ENCODE measurements around the gene CROCC2. TPM values are rescaled to one million over a fixed set of nuclear protein-coding genes. Genes with fewer than 3 reads are reported as not detected.

CROCC2 gene
- polyA plus RNA-seq, 2 of the 4 experiments (the other 2 are of a cell fraction), result not detected

DNA sequence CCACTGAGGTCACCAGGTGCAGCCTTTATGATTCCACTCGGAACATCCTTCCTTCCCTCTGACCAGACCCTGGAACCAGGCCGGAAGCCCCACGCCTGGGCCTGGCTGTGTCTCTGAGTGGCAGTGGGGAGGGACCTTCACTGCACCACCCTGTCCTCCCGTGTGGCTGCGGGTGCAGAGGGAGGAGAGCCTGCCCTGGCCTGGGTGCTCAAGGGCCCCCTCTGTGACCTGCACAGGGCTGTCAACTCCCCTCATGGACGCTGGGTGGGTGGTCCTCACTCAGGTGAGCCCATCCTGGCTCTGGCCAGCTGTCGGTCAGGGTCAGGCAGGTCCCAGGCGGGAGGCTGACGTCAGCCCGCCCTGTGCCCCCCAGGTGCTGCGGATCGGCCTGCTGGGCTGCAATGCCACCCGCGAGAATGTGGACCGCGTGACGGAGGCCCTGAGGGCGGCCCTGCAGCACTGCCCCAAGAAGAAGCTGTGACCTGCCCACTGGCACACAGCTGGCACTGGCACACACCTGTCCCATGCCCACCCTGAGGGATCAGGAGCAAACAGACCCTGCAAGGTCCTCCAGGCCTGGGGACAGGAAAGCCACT is 27.7 kb upstream of the CROCC2 start:
- Histone ChIP-seq H3K9me3 (no peaks in the 10 kb centered on the region), H3K4me2 (no peak overlapping the region), H3K4me1 (no peaks in the 10 kb centered on the region), H3K4me3 (no peak overlapping the region), H3K27ac (no peak overlapping the region)
- no peak for TF ChIP-seq ZNF302 (CRISPR knock-in tag; IDR thresholded peaks at IDR 0.05)
- TF ChIP-seq NFE2L2 (conservative IDR thresholded peaks at IDR 0.05; ENCODE audit: low read length), result no peak
- TF ChIP-seq, protein P1, sequence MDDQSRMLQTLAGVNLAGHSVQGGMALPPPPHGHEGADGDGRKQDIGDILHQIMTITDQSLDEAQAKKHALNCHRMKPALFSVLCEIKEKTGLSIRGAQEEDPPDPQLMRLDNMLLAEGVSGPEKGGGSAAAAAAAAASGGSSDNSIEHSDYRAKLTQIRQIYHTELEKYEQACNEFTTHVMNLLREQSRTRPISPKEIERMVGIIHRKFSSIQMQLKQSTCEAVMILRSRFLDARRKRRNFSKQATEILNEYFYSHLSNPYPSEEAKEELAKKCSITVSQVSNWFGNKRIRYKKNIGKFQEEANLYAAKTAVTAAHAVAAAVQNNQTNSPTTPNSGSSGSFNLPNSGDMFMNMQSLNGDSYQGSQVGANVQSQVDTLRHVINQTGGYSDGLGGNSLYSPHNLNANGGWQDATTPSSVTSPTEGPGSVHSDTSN (IDR thresholded peaks at IDR 0.05), result no peak
- TF ChIP-seq RAD21 (conservative IDR thresholded peaks at IDR 0.05 in 1 of 2, IDR thresholded peaks at IDR 0.05 in 1 of 2), result no peak
- TF ChIP-seq, protein P2, sequence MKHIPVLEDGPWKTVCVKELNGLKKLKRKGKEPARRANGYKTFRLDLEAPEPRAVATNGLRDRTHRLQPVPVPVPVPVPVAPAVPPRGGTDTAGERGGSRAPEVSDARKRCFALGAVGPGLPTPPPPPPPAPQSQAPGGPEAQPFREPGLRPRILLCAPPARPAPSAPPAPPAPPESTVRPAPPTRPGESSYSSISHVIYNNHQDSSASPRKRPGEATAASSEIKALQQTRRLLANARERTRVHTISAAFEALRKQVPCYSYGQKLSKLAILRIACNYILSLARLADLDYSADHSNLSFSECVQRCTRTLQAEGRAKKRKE (CRISPR knock-in tag; IDR thresholded peaks at IDR 0.05; ENCODE audit: low read depth), result no peak
- no peak for TF ChIP-seq EP300 (IDR thresholded peaks at IDR 0.05)
- TF ChIP-seq CBX2 (IDR thresholded peaks at IDR 0.05; ENCODE audit: borderline replicate concordance, low read depth), result no peak
- no peak for TF ChIP-seq SMC3 (IDR thresholded peaks at IDR 0.05)
- no peak for TF ChIP-seq JUN (IDR thresholded peaks at IDR 0.05)
- TF ChIP-seq ZC3H11A (IDR thresholded peaks at IDR 0.05), result no peak
- TF ChIP-seq TP53 (CRISPR knock-in tag; IDR thresholded peaks at IDR 0.05), result no peak
- TF ChIP-seq, protein P3, sequence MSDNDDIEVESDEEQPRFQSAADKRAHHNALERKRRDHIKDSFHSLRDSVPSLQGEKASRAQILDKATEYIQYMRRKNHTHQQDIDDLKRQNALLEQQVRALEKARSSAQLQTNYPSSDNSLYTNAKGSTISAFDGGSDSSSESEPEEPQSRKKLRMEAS (IDR thresholded peaks at IDR 0.05), result no peak
- WGBS (ENCODE audit: missing lambda C conversion rate), result 82% methylated on average over 3 of the region's 18 CpGs
- CTCF ChIA-PET, result interaction anchor here (3.3 kb wide), 1 partner anchor 27 kb away, joined by 14 read pairs; no protein-coding TSS in a partner anchor
- FAIRE-seq (no peak), ATAC-seq (no peak), DNase-seq (ENCODE audit: low read depth in 1 of 2, low spot score in 1 of 2) (no peak)
- POLR2A ChIA-PET, result no interaction called here

DNA sequence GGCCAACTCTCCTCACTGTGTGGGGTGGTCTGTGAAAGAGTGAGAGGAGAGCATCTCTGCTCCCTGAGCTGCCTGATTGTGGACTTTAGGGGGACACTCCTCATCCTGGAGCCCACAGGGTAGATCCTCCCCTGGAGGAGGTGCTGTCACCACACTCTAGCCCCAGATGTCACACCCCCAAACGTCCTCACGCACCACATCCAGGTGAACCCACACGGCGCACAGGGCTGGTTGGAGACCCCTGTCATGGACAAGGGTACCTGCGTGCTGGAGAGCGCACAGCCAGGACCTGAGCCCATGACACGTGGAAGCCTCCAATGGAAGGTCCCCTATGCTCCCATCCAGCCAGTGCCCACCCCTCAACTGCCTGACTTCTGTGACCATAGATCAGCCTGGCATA is 27.0 kb upstream of the CROCC2 start:
- no peak for TF ChIP-seq CHD2 (IDR thresholded peaks at IDR 0.05; ENCODE audit: low read length, partially characterized antibody)
- TF ChIP-seq, protein P4, sequence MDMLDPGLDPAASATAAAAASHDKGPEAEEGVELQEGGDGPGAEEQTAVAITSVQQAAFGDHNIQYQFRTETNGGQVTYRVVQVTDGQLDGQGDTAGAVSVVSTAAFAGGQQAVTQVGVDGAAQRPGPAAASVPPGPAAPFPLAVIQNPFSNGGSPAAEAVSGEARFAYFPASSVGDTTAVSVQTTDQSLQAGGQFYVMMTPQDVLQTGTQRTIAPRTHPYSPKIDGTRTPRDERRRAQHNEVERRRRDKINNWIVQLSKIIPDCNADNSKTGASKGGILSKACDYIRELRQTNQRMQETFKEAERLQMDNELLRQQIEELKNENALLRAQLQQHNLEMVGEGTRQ (IDR thresholded peaks at IDR 0.05), result no peak
- no peak for TF ChIP-seq EHMT2 (IDR thresholded peaks at IDR 0.05; ENCODE audit: low read depth)
- no peak for TF ChIP-seq HEYL (CRISPR knock-in tag; IDR thresholded peaks at IDR 0.05)
- TF ChIP-seq EP300 (IDR thresholded peaks at IDR 0.05), result no peak
- no peak for TF ChIP-seq ZFP36 (IDR thresholded peaks at IDR 0.05; ENCODE audit: borderline replicate concordance, partially characterized antibody)
- no peak for TF ChIP-seq ZNF302 (CRISPR knock-in tag; IDR thresholded peaks at IDR 0.05)
- no peak for TF ChIP-seq HOXA7 (CRISPR knock-in tag; IDR thresholded peaks at IDR 0.05)
- TF ChIP-seq, protein P5, sequence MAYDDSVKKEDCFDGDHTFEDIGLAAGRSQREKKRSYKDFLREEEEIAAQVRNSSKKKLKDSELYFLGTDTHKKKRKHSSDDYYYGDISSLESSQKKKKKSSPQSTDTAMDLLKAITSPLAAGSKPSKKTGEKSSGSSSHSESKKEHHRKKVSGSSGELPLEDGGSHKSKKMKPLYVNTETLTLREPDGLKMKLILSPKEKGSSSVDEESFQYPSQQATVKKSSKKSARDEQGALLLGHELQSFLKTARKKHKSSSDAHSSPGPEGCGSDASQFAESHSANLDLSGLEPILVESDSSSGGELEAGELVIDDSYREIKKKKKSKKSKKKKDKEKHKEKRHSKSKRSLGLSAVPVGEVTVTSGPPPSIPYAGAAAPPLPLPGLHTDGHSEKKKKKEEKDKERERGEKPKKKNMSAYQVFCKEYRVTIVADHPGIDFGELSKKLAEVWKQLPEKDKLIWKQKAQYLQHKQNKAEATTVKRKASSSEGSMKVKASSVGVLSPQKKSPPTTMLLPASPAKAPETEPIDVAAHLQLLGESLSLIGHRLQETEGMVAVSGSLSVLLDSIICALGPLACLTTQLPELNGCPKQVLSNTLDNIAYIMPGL (CRISPR knock-in tag; IDR thresholded peaks at IDR 0.05; ENCODE audit: borderline replicate concordance), result no peak
- no peak for TF ChIP-seq RCOR1 (IDR thresholded peaks at IDR 0.05; ENCODE audit: low read depth, low read length)
- no peak for TF ChIP-seq RNF2 (IDR thresholded peaks at IDR 0.05; ENCODE audit: borderline replicate concordance, low read depth)
- TF ChIP-seq, protein P6, sequence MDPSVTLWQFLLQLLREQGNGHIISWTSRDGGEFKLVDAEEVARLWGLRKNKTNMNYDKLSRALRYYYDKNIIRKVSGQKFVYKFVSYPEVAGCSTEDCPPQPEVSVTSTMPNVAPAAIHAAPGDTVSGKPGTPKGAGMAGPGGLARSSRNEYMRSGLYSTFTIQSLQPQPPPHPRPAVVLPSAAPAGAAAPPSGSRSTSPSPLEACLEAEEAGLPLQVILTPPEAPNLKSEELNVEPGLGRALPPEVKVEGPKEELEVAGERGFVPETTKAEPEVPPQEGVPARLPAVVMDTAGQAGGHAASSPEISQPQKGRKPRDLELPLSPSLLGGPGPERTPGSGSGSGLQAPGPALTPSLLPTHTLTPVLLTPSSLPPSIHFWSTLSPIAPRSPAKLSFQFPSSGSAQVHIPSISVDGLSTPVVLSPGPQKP (IDR thresholded peaks at IDR 0.05; ENCODE audit: low read depth, low read length), result no peak
- TF ChIP-seq CBX2 (IDR thresholded peaks at IDR 0.05; ENCODE audit: borderline replicate concordance, low read depth), result no peak
- no peak for TF ChIP-seq RAD21 (conservative IDR thresholded peaks at IDR 0.05 in 1 of 2, IDR thresholded peaks at IDR 0.05 in 1 of 2)
- TF ChIP-seq JUN (IDR thresholded peaks at IDR 0.05), result no peak
- no peak for TF ChIP-seq KDM1A (IDR thresholded peaks at IDR 0.05; ENCODE audit: low read depth)
- TF ChIP-seq, protein P7, sequence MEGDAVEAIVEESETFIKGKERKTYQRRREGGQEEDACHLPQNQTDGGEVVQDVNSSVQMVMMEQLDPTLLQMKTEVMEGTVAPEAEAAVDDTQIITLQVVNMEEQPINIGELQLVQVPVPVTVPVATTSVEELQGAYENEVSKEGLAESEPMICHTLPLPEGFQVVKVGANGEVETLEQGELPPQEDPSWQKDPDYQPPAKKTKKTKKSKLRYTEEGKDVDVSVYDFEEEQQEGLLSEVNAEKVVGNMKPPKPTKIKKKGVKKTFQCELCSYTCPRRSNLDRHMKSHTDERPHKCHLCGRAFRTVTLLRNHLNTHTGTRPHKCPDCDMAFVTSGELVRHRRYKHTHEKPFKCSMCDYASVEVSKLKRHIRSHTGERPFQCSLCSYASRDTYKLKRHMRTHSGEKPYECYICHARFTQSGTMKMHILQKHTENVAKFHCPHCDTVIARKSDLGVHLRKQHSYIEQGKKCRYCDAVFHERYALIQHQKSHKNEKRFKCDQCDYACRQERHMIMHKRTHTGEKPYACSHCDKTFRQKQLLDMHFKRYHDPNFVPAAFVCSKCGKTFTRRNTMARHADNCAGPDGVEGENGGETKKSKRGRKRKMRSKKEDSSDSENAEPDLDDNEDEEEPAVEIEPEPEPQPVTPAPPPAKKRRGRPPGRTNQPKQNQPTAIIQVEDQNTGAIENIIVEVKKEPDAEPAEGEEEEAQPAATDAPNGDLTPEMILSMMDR (IDR thresholded peaks at IDR 0.05), result no peak
- TF ChIP-seq NR3C1 (IDR thresholded peaks at IDR 0.05), result no peak
- ATAC-seq (no peak), DNase-seq (ENCODE audit: low read depth in 1 of 2, low spot score in 1 of 2) (no peak), FAIRE-seq (no peak)
- ChIA-PET CTCF (interaction anchor here (3.3 kb wide), 1 partner anchor 28 kb away, joined by 14 read pairs; no protein-coding TSS in a partner anchor), POLR2A (no interaction called here)
- Histone ChIP-seq H3K27ac (no peak overlapping the region), H3K4me1 (no peaks in the 10 kb centered on the region), H3K4me2 (no peak overlapping the region), H3K4me3 (no peak overlapping the region), H3K9me3 (no peaks in the 10 kb centered on the region)
- 77% methylated on average over 6 of the region's 7 CpGs for WGBS (ENCODE audit: missing lambda C conversion rate)
